Mucosa of stomach (tissue), 1 donor: ENCODE measurements around the gene GMPS.

ENCODE experiments used
- H3K27me3 ChIP-seq: one replicate; pipeline ENCODE4 v1.7.0; 2013; ENCODE audit warnings: mild to moderate bottlenecking, low read length; ENCODE audit not compliant: control insufficient read depth, insufficient read depth
- H3K36me3 ChIP-seq: one replicate; pipeline ENCODE4 v1.7.0; 2013; ENCODE audit warnings: low read length; ENCODE audit not compliant: control insufficient read depth, insufficient read depth
- H3K4me1 ChIP-seq: one replicate; pipeline ENCODE4 v1.7.0; 2013; ENCODE audit warnings: mild to moderate bottlenecking, low read length; ENCODE audit not compliant: control insufficient read depth, insufficient read depth
- H3K4me3 ChIP-seq: one replicate; pipeline ENCODE4 v1.7.0; 2013; ENCODE audit warnings: low read length
- H3K9ac ChIP-seq: one replicate; pipeline ENCODE4 v1.7.0; 2013; ENCODE audit warnings: mild to moderate bottlenecking, low read length, moderate library complexity
- H3K9me3 ChIP-seq: one replicate; pipeline ENCODE4 v1.7.0; 2013; ENCODE audit warnings: mild to moderate bottlenecking, low read length, moderate library complexity; ENCODE audit not compliant: control insufficient read depth
- donor health status: Pancreatic carcinoma.

The GMPS gene

DNA sequence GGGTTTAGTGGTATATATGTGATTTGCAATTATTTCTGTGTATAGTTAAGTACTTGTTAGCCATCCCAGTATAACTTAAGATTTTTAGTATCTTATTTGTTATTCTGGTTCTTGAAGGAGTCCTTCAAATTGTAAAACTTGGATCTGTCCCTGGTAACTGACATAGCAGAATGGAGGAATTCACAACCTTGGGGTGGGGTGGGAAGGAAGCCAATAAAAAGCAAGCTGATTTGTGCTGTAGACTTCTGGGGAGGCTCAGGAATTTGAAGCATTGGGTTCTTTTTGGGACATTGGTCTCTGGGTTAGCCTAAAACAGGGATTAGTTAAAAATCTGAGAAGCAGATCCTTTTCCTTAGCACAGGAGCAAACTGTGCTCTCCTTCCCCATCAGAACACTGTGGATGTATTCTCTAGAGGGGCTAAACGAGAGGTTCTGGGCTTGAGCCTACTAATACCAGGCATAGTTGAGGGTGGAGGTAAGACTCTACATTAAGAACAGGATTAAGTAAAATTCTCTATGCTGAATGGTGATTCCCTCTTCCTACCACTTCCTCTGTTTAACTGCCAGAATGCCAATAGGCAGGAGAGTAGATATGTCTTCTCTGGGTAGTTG is 42.2 kb downstream of the GMPS start:
- Histone ChIP-seq H3K4me1 (no peaks in the 10 kb centered on the region), H3K9ac (no peak overlapping the region), H3K9me3 (no peaks in the 10 kb centered on the region), H3K36me3 (peaks cover 3% of the 10 kb centered on the region), H3K27me3 (no peaks in the 10 kb centered on the region), H3K4me3 (no peak overlapping the region)

DNA sequence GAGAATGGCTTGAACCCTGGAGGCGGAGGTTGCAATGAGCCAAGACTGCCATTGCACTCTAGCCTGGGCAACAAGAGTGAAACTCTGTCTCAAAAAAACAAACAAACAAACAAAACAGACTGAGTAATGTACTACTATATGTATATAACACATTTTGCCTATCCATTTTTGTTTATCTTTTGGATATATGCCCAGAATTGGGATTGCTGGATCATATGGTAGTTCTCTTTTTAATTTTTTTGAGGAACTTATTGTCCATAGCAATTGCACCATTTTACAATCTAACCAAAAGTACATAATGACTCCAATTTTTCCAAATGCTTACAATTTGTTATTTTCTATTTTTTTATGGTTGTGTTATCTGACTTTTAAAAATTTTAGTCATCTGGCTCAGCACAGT is 47.3 kb downstream of the GMPS start:
- Histone ChIP-seq H3K9me3 (no peaks in the 10 kb centered on the region), H3K36me3 (peaks cover 3% of the 10 kb centered on the region), H3K4me1 (no peaks in the 10 kb centered on the region), H3K4me3 (no peak overlapping the region), H3K27me3 (no peaks in the 10 kb centered on the region), H3K9ac (no peak overlapping the region)

- peaks cover 3% of the 10 kb centered on the region for H3K36me3 ChIP-seq
- H3K27me3 ChIP-seq, result no peaks in the 10 kb centered on the region
- no peaks in the 10 kb centered on the region for H3K9me3 ChIP-seq
- H3K4me3 ChIP-seq, result no peak overlapping the region
- no peaks in the 10 kb centered on the region for H3K4me1 ChIP-seq
- H3K9ac ChIP-seq, result no peak overlapping the region
Measured at GRCh38 chr3:155919728-155920127, 49.3 kb downstream of the GMPS start.

DNA sequence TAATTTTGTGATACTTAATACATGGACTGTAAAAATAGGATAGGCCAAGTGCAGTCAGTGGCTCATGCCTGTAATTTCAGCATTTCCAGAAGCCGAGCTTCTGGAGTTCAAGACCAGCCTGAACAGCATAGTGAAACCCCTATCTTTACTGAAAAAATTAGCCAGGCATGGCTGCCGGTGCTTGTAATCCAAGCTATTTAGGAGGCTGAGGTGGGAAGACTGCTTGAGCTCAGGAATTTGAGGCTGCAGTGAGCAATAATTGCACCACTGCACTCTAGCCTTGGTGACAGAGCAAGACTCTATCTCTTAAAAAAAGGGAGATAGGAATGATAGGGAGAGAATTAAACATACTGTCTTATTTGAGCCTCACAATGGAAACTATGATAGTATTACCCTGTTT is 51.0 kb downstream of the GMPS start:
- peaks cover 1% of the 10 kb centered on the region for H3K36me3 ChIP-seq

DNA sequence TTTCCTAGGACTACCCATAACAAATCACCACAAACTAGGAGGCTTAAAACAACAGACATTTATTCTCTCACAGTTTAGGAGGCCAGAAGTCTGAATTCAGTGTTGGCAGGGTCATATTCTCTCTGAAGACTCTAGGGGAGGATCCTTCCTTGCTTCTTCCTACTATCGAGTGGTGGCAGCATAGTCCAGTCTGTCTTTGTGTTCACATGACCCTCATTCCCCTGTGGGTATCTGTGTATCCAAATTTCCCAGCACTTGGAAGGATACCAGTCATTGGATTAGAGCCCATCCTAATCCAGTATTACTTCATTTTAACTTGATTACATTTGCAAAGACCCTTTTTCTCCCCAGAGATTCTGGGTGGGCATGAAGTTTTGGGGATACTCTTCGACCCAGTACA is 63.8 kb downstream of the GMPS start:
- no peaks in the 10 kb centered on the region for H3K36me3 ChIP-seq
- H3K4me3 ChIP-seq, result no peak overlapping the region
- H3K9ac ChIP-seq, result no peak overlapping the region
- no peaks in the 10 kb centered on the region for H3K9me3 ChIP-seq
- no peaks in the 10 kb centered on the region for H3K27me3 ChIP-seq
- no peaks in the 10 kb centered on the region for H3K4me1 ChIP-seq

More for the DNA sequence above, 51.0 kb downstream of the GMPS start:
- H3K4me1 ChIP-seq, result no peaks in the 10 kb centered on the region
- H3K9me3 ChIP-seq, result no peaks in the 10 kb centered on the region
- no peak overlapping the region for H3K9ac ChIP-seq
- no peak overlapping the region for H3K4me3 ChIP-seq
- H3K27me3 ChIP-seq, result no peaks in the 10 kb centered on the region

DNA sequence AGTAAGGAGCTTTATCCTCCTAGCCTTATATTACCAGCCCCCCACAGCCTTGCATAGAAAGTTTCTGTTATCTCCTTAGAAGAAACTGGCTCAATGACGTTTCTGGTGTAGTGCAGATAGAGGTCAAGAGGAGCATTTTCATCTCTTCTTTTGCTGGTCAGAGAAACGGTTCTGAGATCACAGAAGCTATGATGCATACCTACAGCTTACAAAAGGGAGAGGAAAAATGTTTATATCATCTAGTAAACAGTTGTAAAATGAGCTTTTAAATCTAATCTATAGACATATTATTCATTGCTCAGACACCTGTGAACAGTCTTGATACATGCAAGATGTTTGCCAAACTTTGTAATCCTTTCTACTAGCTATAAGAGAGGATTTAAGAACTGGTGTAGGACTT is 68.0 kb downstream of the GMPS start:
- H3K9ac ChIP-seq, result no peak overlapping the region
- no peaks in the 10 kb centered on the region for H3K36me3 ChIP-seq
- H3K27me3 ChIP-seq, result no peaks in the 10 kb centered on the region
- H3K9me3 ChIP-seq, result no peaks in the 10 kb centered on the region
- H3K4me1 ChIP-seq, result no peaks in the 10 kb centered on the region
- no peak overlapping the region for H3K4me3 ChIP-seq

DNA sequence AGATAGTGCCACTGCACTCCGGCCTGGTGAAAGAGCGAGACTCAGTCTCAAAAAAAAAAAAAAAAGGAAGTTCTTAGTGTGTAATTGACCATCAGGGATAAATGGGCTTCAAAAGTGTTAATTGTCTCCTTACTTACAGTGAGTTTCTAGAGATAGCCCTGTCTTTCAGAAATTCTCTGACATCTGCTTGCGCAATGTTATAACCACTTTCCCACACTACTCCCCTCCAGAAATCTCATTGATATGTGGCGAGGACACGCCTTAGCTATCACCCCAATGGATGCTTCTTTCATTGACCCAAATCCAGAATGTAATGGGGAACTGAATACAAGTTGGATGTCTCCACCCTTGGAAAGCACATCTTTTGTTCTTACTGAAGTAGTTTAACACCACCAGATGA is 70.9 kb downstream of the GMPS start:
- Histone ChIP-seq H3K9me3 (no peaks in the 10 kb centered on the region), H3K27me3 (no peaks in the 10 kb centered on the region), H3K4me1 (no peaks in the 10 kb centered on the region), H3K9ac (no peak overlapping the region), H3K4me3 (no peak overlapping the region), H3K36me3 (no peaks in the 10 kb centered on the region)

DNA sequence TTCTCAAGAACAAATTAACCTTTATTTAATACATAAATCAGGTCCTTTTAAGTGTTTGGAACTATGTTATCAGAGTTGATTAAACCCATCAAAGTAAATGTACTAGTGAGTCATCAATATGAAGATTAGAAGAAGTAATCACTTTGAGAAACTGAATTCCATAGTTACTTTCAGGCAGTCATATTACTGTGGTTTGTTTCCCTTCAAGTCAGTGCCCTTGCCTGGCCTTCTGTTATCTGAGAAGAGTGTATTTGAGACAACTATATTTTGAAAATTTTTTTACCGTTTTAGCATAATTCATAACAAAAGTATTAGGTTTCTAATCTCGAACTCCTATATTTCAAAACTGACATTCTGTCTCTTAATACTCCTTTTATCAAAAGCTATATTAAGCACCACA is 73.6 kb downstream of the GMPS start:
- H3K9ac ChIP-seq, result no peak overlapping the region
- H3K4me1 ChIP-seq, result no peaks in the 10 kb centered on the region
- H3K9me3 ChIP-seq, result no peaks in the 10 kb centered on the region
- H3K27me3 ChIP-seq, result no peaks in the 10 kb centered on the region
- no peak overlapping the region for H3K4me3 ChIP-seq
- H3K36me3 ChIP-seq, result no peaks in the 10 kb centered on the region

GRCh38 chr3:155946178-155946577 is 75.7 kb downstream of the GMPS start:
- no peak overlapping the region for H3K9ac ChIP-seq
- H3K36me3 ChIP-seq, result no peaks in the 10 kb centered on the region
- H3K9me3 ChIP-seq, result no peaks in the 10 kb centered on the region
- H3K27me3 ChIP-seq, result no peaks in the 10 kb centered on the region
- H3K4me3 ChIP-seq, result no peak overlapping the region
- H3K4me1 ChIP-seq, result no peaks in the 10 kb centered on the region

- H3K4me3 ChIP-seq, result no peak overlapping the region
- H3K27me3 ChIP-seq, result no peaks in the 10 kb centered on the region
- no peaks in the 10 kb centered on the region for H3K36me3 ChIP-seq
- no peaks in the 10 kb centered on the region for H3K9me3 ChIP-seq
- H3K9ac ChIP-seq, result no peak overlapping the region
- no peaks in the 10 kb centered on the region for H3K4me1 ChIP-seq
Measured at GRCh38 chr3:155948476-155948875, 78.0 kb downstream of the GMPS start.

DNA sequence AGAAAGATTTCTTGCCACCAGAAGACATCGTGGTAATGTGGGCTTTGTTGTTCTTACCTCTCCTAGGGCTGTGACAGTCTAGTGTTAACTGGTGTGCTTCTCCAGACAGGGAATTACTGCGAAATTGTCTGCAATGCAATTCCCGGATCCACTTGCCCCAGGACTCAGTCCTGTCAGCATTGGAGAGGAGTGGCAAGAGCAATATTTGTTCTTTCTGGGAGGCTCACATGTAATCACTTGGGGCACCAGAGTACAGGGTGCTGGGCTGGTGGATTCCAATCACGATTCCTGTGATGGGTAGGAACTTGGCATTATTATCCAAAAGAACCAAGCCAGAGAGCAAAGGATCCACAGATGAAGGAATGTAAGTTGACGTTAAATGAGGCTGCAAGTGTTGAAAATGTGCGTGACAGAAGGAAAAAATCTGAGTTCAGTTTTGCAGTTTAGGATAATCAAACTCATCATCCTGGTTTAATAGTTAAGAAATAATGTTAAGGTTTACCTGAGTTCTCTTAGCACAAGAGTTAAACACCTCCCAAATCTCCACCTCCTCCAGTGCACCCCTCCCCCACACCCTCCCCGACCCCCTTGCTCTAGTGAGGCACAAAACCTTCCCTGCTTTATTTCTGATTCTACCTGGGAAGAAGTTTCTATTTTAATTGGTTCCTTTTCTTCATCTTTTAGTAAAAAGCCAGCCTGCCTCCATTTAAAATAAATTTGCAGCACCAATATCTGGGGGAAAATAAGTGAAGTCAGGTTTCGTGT is 79.2 kb downstream of the GMPS start:
- H3K4me3 ChIP-seq, result no peak overlapping the region
- H3K9me3 ChIP-seq, result no peaks in the 10 kb centered on the region
- no peaks in the 10 kb centered on the region for H3K27me3 ChIP-seq
- H3K4me1 ChIP-seq, result no peaks in the 10 kb centered on the region
- no peak overlapping the region for H3K9ac ChIP-seq
- H3K36me3 ChIP-seq, result no peaks in the 10 kb centered on the region

DNA sequence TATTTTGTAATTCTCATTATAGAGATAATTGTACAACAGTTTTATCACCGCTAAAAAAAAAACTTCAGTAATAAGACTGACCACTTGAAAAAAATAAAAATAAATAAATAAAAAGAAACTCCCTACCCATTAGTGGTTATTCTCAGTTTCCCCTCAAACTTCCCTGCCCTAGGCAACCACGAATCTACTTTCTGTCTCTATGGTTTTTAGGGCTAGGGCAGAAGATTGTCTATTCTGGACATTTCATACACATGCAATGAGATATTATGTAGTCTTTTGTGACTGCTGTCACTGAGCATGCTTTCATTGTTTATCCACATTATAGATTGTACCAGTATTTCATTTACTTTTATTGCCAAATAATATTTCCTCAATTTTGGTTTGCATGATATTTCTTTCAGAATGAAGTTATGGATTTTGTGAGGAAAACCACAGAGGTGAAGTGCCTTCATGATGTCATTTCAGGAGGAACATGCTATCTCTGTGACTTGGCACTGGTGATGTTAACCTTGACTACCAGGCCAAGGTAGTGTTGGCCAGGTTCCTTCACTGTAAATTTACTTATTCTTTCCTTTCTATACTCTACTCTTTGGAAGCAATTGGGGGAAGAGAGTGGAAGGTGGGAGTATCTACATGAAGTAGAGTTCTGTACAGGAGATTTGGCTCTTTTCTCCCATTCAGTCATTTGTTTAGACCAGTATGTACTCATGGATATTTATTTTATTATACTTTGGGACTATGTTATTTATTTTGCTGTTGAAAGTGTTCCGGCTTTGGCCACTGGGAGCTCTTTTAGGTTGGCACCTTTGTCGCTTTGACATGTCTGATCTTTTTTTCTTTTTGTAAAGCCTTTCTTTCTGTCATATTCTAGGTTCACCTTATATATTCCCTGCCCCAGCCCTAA is 86.3 kb downstream of the GMPS start:
- Histone ChIP-seq H3K9ac (no peak overlapping the region), H3K9me3 (no peaks in the 10 kb centered on the region), H3K4me3 (no peak overlapping the region), H3K4me1 (no peaks in the 10 kb centered on the region), H3K27me3 (no peaks in the 10 kb centered on the region), H3K36me3 (no peaks in the 10 kb centered on the region)
